GM23248 (cell line): ENCODE data around the gene SH3BP5L.

Experiments used
- EZH2 ChIP-seq: fragments of 200-600 bp; sonication (generic); IDR thresholded peaks from 2 replicates; pipeline ENCODE4 v1.6.1; 2018; ENCODE audit warnings: antibody characterized with exemption, mild to moderate bottlenecking; ENCODE audit not compliant: insufficient read depth, poor library complexity, severe bottlenecking
- EZH2phosphoT487 ChIP-seq: fragments of 200-600 bp; sonication (generic); IDR thresholded peaks from 2 replicates; pipeline ENCODE4 v1.6.1; 2018; ENCODE audit warnings: antibody characterized with exemption, moderate library complexity, mild to moderate bottlenecking, low read depth; ENCODE audit not compliant: insufficient read depth

GRCh38 chr1:248800459-248800858, 25.3 kb downstream of the SH3BP5L start:
- TF ChIP-seq EZH2 = no peak
- no peak for TF ChIP-seq EZH2phosphoT487
